Measurements from ENCODE around the gene CEP128.

The CEP128 gene

GRCh38 chr14:80942191-80942600, 658 bp upstream of the CEP128 start:
- no peak for TF ChIP-seq CTCF (conservative IDR thresholded peaks at IDR 0.05; ENCODE audit: low read depth, low read length)
- DNase-seq (ENCODE audit: low read depth) = no peak
- H3K4me3 ChIP-seq (ENCODE audit: low read length) = peak overlapping the region; percentile 91

GRCh38 chr14:80940146-80940545, 1.4 kb downstream of the CEP128 start:
- no peak for DNase-seq (ENCODE audit: low read depth)
- TF ChIP-seq CTCF (conservative IDR thresholded peaks at IDR 0.05; ENCODE audit: low read depth, low read length) = no peak
- H3K4me3 ChIP-seq (ENCODE audit: low read length) = no peak overlapping the region

GRCh38 chr14:80933686-80934085, 7.9 kb downstream of the CEP128 start:
- no peak overlapping the region for H3K4me3 ChIP-seq (ENCODE audit: low read length)
- TF ChIP-seq CTCF (conservative IDR thresholded peaks at IDR 0.05; ENCODE audit: low read depth, low read length) = no peak

DNA sequence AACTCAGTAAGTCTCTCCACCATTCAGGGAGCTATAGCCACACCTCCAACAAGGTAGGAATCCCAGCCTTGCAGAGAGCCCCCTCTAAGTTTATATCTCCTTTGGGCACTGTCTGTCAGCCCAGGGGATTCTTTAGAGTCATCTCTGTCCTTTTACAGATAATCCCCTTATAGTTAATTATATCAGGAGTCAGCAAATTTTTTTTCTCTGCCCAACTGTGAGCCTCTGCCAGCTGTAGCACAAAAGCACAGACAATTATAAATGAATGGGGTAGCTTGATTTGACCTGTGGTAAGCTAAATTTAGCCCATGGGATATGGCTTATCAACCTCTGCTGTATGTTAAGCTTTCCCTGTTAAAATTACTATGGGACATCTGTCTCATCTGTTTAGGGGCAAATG, 8.3 kb downstream of the CEP128 start:
- no peak for TF ChIP-seq CTCF (conservative IDR thresholded peaks at IDR 0.05; ENCODE audit: low read depth, low read length)
- DNase-seq (ENCODE audit: low read depth) = no peak
- H3K4me3 ChIP-seq (ENCODE audit: low read length) = no peak overlapping the region

More at GRCh38 chr14:80933686-80934085, 7.9 kb downstream of the CEP128 start:
- DNase-seq (ENCODE audit: low read depth) = no peak

DNA sequence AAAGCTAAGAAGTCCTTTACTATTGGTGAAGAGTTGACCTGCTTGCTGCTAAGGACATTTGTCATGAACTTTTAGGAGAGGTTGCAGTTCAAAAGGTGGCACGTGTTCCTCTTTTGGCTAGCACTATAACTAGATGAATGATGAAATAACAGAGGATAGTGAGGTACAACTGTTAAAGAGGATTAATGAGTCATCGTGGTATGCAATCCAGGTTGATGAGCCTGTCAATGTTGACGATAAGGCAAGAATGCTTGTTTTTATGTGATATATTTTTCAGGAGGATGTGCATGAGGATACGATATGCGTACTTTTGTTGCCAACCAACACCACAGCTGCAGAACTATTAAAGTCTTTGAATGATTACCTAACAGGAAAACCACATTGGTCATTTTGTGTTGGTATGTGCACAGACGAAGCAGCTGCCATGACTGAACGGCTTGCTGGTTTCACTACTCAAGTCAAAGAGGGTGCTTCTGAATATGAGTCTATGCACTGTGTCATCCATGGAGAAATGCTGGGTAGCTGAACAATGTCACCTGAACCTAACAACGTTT, 10.6 kb downstream of the CEP128 start:
- TF ChIP-seq CTCF (conservative IDR thresholded peaks at IDR 0.05; ENCODE audit: low read depth, low read length) = no peak
- H3K4me3 ChIP-seq (ENCODE audit: low read length) = no peak overlapping the region
- peak; percentile 9 for DNase-seq (ENCODE audit: low read depth)

- DNase-seq (ENCODE audit: low read depth) = no peak
- H3K4me3 ChIP-seq (ENCODE audit: low read length) = no peak overlapping the region
- no peak for TF ChIP-seq CTCF (conservative IDR thresholded peaks at IDR 0.05; ENCODE audit: low read depth, low read length)
Measured at GRCh38 chr14:80930095-80930494, 11.4 kb downstream of the CEP128 start.

- peak; percentile 7 for TF ChIP-seq CTCF (conservative IDR thresholded peaks at IDR 0.05; ENCODE audit: low read depth, low read length)
- no peak for DNase-seq (ENCODE audit: low read depth)
- H3K4me3 ChIP-seq (ENCODE audit: low read length) = no peak overlapping the region
Measured at GRCh38 chr14:80927083-80927989, 14.2 kb downstream of the CEP128 start.

Data from retinal pigment epithelial cell (primary cell).